Neural progenitor cell (in vitro differentiated cells): ENCODE data around the gene NEDD4L.
"Not testable (repeated sequence)": the region's sequence is repeated elsewhere in the genome, so short reads cannot be mapped to it uniquely, and the experiment has no call there.

Experiments used
- EZH2 ChIP-seq: fragments of 200-600 bp; sonication (generic); IDR thresholded peaks from 2 replicates; pipeline ENCODE4 v1.6.1; 2017; ENCODE audit warnings: antibody characterized with exemption, mild to moderate bottlenecking, moderate library complexity
- EZH2phosphoT487 ChIP-seq: fragments of 200-600 bp; sonication (generic); IDR thresholded peaks from 2 replicates; pipeline ENCODE4 v1.6.1; 2017; ENCODE audit warnings: antibody characterized with exemption
- TF ChIP-seq, protein P1 (sequence below): fragments of 200-600 bp; sonication (generic); IDR thresholded peaks from 2 replicates; pipeline ENCODE4 v1.5.1; 2017; ENCODE audit warnings: antibody characterized with exemption, mild to moderate bottlenecking

DNA sequence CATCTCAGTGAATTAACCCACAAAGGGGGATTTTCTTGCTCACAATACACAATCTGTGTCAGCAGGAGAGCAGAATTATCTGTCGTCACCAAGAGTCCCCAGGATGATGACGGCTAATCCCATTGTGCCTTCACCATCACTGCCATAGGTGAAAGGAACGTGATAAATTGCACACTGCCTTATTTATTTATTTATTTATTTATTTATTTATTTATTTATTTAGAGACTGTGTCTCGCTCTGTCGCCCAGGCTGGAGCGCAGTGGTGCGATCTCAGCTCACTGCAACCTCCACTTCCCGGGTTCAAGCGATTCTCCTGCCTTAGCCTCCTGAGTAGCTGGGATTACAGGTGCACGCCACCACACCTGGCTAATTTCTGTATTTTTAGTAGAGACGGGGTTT is 238.8 kb downstream of the NEDD4L start:
- TF ChIP-seq EZH2, EZH2phosphoT487: not testable (repeated sequence)
- TF ChIP-seq, protein P1, sequence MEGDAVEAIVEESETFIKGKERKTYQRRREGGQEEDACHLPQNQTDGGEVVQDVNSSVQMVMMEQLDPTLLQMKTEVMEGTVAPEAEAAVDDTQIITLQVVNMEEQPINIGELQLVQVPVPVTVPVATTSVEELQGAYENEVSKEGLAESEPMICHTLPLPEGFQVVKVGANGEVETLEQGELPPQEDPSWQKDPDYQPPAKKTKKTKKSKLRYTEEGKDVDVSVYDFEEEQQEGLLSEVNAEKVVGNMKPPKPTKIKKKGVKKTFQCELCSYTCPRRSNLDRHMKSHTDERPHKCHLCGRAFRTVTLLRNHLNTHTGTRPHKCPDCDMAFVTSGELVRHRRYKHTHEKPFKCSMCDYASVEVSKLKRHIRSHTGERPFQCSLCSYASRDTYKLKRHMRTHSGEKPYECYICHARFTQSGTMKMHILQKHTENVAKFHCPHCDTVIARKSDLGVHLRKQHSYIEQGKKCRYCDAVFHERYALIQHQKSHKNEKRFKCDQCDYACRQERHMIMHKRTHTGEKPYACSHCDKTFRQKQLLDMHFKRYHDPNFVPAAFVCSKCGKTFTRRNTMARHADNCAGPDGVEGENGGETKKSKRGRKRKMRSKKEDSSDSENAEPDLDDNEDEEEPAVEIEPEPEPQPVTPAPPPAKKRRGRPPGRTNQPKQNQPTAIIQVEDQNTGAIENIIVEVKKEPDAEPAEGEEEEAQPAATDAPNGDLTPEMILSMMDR: not testable (repeated sequence)
